Cerebellar cortex (tissue), 1 donor: ENCODE data around the gene HELZ.

ENCODE experiments used
- DNase-seq: peaks from one replicate; pipeline ENCODE4 v3.0.0-alpha.2; 2015; ENCODE audit warnings: low spot score

The HELZ gene

GRCh38 chr17:67074781-67075180 lies 170.2 kb downstream of the HELZ start:
- no peak for DNase-seq

- DNase-seq, result no peak
These were observed 172.1 kb downstream of the HELZ start for GRCh38 chr17:67072885-67073284.

- DNase-seq, result no peak
These were observed 173.4 kb downstream of the HELZ start for GRCh38 chr17:67071595-67071994.

- DNase-seq, result no peak
These were observed 175.3 kb downstream of the HELZ start for GRCh38 chr17:67069603-67070136.

- DNase-seq, result no peak
These were observed 176.0 kb downstream of the HELZ start for GRCh38 chr17:67068999-67069398.

- no peak for DNase-seq
These were observed 177.2 kb downstream of the HELZ start for GRCh38 chr17:67067571-67068482.

- no peak for DNase-seq
These were observed 178.3 kb downstream of the HELZ start for GRCh38 chr17:67066717-67067116.

GRCh38 chr17:67063141-67063540 lies 181.9 kb downstream of the HELZ start:
- no peak for DNase-seq

- no peak for DNase-seq
These were observed 185.6 kb downstream of the HELZ start for GRCh38 chr17:67059372-67059771.

GRCh38 chr17:67058036-67058435 lies 187.0 kb downstream of the HELZ start:
- no peak for DNase-seq

- DNase-seq, result no peak
These were observed 188.1 kb downstream of the HELZ start for GRCh38 chr17:67056746-67057490.

GRCh38 chr17:67055811-67056745 lies 188.9 kb downstream of the HELZ start:
- no peak for DNase-seq

- no peak for DNase-seq
These were observed 190.0 kb downstream of the HELZ start for GRCh38 chr17:67055041-67055443.

GRCh38 chr17:67054608-67055007 lies 190.4 kb downstream of the HELZ start:
- no peak for DNase-seq

- DNase-seq, result no peak
These were observed 190.9 kb downstream of the HELZ start for GRCh38 chr17:67054011-67054591.

- DNase-seq, result no peak
These were observed 191.5 kb downstream of the HELZ start for GRCh38 chr17:67053438-67054000.

- no peak for DNase-seq
These were observed 192.1 kb downstream of the HELZ start for GRCh38 chr17:67052720-67053437.

- DNase-seq, result no peak
These were observed 193.2 kb downstream of the HELZ start for GRCh38 chr17:67051837-67052236.

- no peak for DNase-seq
These were observed 193.8 kb downstream of the HELZ start for GRCh38 chr17:67051155-67051538.

GRCh38 chr17:67050471-67051154 lies 194.4 kb downstream of the HELZ start:
- DNase-seq, result no peak
